Measurements from ENCODE around the gene ENOX1.
A peak's percentile ranks its signal among the peaks of the same experiment; 100 is the strongest.

Gene ENOX1

GRCh38 chr13:43339805-43340550, 446.8 kb downstream of the ENOX1 start:
- peak; percentile 43 for DNase-seq

GRCh38 chr13:43339145-43339804, 447.5 kb downstream of the ENOX1 start:
- DNase-seq, result no peak

DNA sequence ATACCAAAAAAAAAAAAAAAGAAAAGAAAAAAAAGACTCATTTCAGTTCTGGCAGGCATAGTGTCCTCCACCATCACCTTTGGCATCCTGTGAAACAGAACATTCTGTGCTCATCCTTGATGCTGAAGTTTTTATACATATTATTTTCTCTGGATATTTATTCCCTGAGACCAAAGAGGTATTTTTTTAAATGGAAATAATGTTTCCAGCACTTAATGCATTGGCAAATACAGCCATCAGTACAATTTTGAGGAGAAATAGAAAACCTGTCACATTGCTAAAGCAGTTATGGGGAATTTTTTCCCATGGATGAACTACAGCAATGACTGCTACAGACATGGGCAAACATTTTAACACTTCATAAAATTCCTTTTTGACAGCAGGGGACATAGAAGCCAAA, 451.0 kb downstream of the ENOX1 start:
- no peak for DNase-seq

DNA sequence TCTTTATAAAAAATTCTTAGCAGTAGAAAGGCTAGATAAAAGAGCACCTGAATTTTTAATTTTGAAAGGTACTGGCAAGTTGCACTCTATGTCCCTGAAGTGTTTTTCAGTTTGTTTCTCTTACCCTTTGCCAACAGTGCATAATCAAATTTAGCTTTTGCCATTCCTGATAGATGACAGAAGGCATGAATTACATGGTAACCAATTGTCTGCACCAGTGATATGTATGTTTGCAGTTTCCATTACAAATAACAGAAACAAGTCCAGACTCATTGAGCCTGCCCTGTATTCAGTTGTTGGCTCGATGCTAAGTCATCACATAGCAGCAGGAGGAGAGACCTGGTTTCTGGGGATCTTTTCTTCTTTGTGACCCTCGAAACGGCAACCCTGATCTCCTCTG, 453.6 kb downstream of the ENOX1 start:
- DNase-seq, result no peak

DNA sequence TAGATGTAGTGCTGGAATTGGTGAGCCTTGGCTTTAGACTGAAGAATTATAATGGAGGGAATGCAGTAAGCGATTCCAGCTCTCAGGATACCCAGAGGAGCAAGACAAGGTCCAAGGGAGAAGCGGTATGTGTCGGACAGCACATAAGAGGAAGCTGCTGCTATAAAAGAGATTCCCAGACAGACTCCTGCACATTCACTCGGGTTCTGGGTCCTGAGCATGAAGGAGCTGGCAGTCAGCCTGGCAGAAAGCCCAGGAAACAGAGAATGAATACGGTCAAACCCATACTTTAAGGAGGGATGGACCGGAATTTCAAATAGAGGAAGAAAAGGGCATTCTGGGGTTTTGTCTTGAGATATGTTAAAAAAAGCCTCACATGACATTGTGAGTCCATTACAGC, 455.1 kb downstream of the ENOX1 start:
- peak; percentile 59 for DNase-seq

DNA sequence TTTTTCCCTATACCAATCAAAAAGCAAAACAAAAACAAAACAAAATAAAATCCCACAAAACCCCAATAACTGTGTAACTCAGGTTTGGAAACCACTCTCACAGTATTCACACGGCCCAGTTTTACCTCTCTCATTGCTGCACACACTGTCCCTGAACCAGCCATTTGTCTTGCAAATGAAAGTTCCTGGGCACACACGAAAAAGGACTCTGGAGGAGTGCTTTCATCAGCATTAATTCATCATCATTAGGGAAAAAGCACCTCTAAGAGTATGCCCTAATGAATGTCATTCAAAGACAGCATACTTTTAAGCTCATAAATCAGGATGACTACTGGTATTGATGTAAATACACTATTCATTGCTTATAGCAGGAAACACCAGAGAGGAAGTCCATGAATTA, 457.1 kb downstream of the ENOX1 start:
- no peak for DNase-seq

GRCh38 chr13:43328907-43329306, 457.9 kb downstream of the ENOX1 start:
- DNase-seq, result no peak

- DNase-seq, result no peak
These were observed 460.7 kb downstream of the ENOX1 start for GRCh38 chr13:43326100-43326499.

- DNase-seq, result no peak
These were observed 461.1 kb downstream of the ENOX1 start for GRCh38 chr13:43325636-43326035.

- no peak for DNase-seq
These were observed 462.6 kb downstream of the ENOX1 start for GRCh38 chr13:43324129-43324528.

DNA sequence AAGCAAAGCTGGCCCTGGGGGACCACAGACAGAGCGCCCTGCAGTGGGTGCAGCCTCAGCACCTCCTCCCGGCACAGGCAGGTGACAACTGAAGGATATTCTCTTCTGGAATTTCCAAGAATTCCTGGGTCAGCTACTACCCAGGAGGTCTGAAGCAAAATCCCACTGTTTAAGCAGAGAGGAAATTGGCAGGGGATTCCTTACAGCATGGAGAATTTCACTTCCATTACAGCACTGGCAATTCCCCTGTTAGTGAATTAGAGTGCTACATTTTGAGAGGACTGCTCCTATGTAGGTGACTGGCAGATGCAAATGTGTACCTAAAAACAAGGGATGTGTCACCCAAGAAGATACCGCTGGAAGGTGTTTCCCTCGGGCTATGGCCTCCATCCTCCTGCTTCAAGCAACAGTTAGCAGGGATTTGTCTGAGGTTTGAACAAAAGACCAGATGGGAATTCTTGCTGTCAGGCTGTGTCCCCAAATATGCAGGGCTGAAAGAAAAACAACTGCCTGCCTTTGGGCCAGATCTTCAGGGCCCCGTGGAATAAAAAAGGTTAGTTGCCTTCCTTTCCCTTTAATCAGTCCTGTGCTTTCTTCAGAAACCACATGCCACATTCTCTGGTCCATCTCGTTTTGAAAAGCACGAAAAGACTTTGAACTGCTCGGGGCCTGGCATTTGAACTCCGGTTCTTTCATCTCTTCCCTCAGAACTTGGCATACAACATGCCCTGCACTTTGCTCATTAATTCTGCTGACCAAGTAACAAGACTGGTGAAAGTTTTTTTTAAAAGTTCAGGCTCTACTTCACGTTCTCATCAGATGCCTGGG, 466.9 kb downstream of the ENOX1 start:
- DNase-seq, result no peak

DNA sequence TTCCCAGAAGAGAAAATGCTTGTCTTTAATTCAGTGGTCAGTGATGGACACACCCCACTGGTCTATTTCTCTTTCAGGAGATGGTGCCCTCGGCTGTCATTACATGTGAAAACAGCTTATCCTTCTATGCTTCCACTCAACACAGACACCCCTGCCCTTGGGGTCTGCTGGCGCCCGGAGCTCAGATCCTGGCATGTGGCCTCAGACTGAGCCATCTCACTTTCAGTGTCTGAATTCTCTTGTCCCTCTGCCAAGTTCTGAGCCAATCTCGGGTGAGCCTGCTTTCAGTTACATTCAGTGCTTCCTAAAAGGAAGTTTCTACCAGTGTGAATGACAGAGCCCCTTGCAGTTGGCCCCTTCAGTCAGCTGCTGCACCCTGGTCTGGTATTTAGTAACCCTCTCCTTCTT, 469.8 kb downstream of the ENOX1 start:
- DNase-seq, result peak; percentile 78

- no peak for DNase-seq
These were observed 470.5 kb downstream of the ENOX1 start for GRCh38 chr13:43316281-43316680.

GRCh38 chr13:43315522-43315921, 471.2 kb downstream of the ENOX1 start:
- DNase-seq, result no peak

GRCh38 chr13:43309311-43309710, 477.5 kb downstream of the ENOX1 start:
- peak; percentile 45 for DNase-seq

DNA sequence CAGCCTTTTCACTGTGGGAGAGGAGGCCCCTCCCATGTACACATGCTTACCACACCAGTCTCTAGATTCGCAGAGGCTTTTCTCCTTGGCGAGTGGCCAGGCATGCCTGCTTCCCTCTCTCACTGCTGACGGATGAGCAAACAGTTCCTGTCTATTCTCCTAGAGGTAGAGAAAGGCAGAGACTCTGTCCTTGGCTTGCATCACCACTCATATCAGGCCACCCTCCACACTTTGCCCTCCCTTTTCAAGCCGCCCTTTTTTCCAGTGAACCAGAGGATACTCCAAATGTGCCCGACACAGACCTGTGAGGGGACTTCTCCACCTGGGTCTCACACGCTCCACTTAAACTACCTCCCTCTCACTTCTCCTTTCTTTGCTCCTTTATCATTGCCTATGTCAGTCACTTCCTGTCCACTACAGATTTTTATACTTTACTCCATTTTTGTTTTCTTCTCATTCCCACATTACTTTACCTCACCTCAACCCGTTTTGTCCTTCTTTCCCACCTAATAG, 478.8 kb downstream of the ENOX1 start:
- DNase-seq, result peak; percentile 97

- DNase-seq, result no peak
These were observed 479.4 kb downstream of the ENOX1 start for GRCh38 chr13:43307221-43307920.

DNA sequence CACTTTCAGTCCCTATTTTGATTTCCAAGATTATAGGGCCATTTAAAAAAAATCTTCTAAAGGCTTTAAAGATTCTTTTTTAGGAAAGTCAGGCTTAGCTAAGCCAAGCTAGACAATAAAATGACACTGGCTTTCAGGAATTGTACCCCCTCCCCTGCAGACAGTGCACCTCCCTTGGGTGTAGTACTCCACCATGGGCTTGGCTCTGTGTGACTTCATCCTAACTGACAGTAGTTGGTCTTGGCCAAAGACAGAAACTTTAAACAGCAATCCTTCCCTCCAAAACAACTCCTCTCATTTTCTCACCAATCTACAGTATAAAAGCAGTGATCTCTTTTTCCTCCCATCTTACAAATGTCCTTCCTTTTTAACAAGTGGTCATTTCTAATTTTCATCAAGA, 480.4 kb downstream of the ENOX1 start:
- DNase-seq, result no peak

- no peak for DNase-seq
These were observed 481.4 kb downstream of the ENOX1 start for GRCh38 chr13:43305416-43305815.

- DNase-seq, result no peak
These were observed 481.8 kb downstream of the ENOX1 start for GRCh38 chr13:43304945-43305344.

DNA sequence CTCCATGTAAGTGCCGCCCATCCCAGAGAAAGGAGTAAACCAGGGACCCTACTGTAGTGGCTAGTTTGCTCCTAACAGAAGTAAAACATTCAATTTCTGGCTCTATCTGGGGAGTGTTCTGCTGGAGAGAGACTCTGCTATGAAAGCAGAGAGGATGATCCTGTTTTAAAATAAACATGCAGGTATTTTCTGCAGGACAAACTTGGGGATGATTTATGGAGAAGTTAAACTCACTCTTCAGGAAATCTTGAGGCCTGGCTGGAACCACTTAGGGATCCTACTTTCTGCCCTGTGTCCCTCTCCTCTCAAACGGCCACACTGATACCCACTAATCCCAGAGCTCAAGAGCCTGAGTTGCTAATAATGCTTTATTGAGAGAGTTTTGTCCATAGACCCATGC, 482.3 kb downstream of the ENOX1 start:
- DNase-seq, result no peak

DNA sequence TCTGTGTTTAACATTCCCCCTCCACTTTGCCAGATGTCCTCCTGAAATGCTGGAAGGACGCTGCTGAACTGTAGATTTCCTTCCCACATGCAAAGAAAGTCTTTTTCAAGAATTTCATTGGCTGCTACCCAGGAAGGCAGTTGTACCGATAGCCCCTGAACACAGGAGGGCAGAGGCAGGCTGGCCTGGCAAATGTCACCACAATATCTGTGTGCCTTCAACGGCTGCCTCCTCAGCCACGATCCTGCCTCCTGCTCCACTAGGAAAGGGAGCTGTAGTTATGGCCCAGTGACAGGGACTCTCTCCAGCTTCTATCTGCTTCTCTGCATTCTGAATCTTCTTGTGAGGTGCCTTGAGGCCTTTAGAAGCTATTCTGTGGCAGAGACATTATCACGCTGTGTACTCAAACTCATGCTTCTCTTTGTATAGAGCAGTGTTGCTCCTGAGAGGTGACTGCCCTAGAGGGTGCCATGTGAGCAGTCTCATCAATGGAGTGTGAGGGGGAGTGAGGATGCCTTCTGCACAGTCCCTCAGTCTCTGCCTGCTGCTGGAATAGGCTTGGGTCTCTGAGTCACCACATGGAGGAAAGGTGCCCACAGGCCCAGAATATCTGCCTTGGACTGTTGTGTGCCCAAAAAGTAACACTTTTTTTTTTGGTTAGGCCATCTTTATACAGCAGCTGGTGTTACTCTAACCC, 483.6 kb downstream of the ENOX1 start:
- DNase-seq, result peak; percentile 80

Data from fibroblast of upper back skin (primary cell).